NCI-H1048 (cell line): Measurements from ENCODE around the gene CHST3.
"Not testable (repeated sequence)": the region's sequence is repeated elsewhere in the genome, so short reads cannot be mapped to it uniquely, and the experiment has no call there.

ENCODE experiments used
- DNase-seq: peaks from one replicate; lab custom pipeline; 2025; lab: John Stamatoyannopoulos, UW

CHST3 gene

GRCh38 chr10:71972746-71973695 is 8.8 kb downstream of the CHST3 start:
- DNase-seq = no peak

GRCh38 chr10:71973777-71974488 is 9.7 kb downstream of the CHST3 start:
- DNase-seq = no peak

DNA sequence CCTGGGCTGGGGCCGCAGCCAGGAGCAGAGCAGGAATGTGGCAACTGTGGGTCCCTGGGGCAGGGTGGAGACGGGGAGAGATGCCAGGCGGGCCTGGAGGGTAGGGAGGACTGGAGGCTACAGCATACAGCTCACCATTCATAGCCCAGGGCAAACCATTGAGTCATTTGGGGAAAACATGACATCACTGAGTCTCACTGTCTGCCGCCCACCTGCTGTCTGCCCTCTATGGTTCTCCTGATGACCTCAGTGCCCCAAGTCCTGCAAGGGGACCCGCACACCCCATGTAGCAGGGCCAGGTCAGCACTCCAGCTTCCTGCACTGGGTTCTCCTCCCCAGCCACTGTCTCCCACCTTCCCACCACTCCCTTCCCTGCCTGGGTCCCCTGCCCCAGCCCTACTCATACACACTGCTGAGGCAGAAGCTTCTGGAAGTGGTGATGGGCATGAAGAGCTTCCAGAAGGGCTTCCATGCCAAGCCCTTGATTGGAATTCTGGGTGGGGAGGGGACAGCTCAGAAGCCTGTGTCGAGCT is 10.4 kb downstream of the CHST3 start:
- DNase-seq = no peak

- DNase-seq = no peak
These were observed 11.1 kb downstream of the CHST3 start for GRCh38 chr10:71975087-71975870.

- no peak for DNase-seq
These were observed 11.9 kb downstream of the CHST3 start for GRCh38 chr10:71975871-71976725.

DNA sequence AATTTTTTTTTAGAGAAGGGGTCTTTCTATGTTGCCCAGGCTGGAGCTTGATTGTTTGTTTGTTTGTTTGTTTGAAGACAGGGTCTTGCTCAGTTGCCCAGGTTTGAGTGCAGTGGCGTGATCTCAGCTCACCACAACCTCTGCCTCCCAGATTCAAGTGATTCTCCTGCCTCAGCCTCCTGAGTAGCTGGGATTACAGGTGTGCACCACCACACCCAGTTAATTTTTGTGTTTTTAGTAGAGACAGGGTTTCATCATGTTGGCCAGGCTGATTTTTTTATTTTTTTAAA is 13.4 kb downstream of the CHST3 start:
- not testable (repeated sequence) for DNase-seq

GRCh38 chr10:71978476-71978875 is 14.3 kb downstream of the CHST3 start:
- no peak for DNase-seq

GRCh38 chr10:71978988-71979691 is 14.9 kb downstream of the CHST3 start:
- DNase-seq = no peak

DNA sequence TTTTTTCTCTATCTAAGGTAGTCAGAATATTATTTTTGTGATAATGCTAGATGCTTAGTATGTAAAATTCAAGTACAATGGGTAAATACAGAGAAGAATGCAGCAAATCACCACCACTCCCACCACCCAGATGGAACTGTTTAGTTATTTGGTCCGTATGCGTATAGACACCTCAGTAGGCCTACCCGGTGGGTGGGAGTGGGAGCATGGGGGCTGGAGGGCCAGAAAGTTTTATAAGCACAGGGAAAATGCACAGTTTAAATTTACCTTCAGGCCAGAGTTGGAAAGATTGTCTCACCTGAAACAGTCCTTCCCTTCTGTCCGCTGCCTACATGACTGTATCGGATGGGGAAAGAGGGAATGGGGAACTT is 15.5 kb downstream of the CHST3 start:
- no peak for DNase-seq

DNA sequence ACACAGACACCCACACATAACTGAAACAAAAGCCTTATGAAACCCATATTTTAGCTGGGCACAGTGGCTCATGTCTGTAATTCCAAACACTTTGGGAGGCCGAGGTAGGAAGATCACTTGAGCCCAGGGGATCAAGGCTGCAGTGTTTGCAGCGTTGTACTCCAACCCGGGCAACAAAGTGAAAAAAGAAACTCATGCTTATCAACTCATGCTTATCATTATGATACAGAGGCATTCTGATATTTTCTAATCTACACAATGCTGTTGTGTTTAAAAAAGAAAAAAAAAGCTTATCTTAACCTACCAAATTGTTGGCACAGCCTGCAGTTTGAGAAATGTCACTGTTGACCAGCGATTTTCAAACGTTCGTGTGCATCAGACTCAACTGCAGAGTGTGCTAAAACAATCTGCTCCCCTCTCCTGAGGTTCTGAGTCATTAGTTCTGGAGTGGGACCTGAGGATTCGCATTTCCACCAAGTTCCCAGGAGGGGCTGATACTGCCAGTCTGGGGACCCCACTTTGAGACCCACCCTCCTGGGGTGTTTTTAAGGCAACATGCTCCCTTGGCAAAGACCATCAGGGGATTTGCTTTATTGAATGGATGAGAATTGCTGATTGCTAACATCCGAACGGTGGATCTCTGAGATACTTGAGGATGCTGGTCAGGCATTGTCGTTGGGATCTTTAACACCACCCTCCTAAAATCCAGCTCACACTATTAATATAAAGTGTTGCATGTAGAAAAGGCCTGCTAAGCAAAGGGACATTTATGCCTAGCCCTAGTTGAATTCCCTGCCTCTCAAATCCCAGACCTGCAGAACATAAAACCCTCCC is 16.2 kb downstream of the CHST3 start:
- no peak for DNase-seq

- DNase-seq = no peak
These were observed 17.1 kb downstream of the CHST3 start for GRCh38 chr10:71981015-71981875.

- DNase-seq = no peak
These were observed 17.7 kb downstream of the CHST3 start for GRCh38 chr10:71981876-71982230.

- no peak for DNase-seq
These were observed 18.3 kb downstream of the CHST3 start for GRCh38 chr10:71982269-71983178.

DNA sequence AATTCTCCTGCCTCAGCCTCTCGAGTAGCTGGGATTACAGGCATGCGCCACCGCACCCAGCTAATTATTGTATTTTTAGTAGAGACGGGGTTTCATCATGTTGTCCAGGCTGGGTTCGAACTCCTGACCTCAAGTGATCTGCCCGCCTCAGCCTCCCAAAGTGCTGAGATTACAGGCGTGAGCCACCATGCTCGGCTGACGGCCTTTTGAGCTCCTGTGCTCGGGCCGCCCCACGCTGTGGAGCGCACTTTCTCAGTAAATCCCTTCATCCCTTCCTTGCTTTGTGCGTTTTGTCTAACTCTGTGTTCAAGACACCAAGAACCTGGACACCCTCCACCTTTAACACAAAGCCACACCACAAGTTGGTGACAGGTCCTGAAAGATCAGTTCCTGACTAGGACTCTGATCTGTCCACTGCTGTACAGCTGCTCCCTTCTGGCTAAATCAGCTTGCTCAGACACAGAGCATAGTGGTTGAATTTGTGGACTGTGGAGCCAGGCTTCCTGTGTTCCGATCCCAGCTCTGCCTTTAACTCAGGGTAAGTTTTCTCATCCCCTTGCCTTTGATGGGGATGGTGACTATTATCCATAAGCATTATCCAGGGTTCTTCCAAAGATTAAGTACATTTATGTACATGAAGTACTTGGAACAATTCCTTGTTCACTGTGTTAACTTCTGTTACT is 20.1 kb downstream of the CHST3 start:
- no peak for DNase-seq

- DNase-seq = no peak
These were observed 20.7 kb downstream of the CHST3 start for GRCh38 chr10:71984809-71985388.

DNA sequence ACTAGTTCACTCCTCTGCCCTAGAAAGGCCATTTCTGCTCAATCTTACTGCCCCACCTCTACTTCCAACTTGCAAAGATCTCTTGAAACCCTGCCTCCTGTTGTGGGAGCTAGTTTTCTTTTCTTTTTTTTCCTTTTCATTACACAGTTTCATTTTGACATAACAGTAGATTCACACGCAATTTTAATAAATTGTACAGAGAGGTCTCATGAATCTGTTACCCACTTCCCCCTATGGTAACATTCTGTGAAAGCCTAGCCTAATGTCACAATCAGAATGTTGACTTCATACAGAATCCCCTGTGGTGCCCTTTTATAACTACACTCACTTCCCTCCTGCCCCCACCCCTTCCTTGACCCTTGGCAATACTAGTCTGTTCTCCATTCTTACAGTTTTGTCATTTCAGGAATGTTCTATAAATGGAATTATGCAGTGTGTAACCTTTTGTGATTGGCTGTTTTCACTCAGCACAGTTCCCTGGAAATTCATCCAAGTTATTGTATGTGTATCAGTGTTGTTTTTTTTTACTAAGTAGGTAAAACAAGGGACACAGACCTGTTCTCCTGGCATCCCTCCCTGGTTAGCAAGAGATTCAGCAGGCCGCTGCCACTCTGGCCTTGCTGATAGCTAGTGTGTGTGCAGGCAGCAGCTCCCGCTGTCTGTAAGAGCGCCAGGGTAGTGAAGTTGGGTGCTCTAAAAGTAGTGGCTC is 21.5 kb downstream of the CHST3 start:
- DNase-seq = no peak
